Liver (tissue), 10 donors: ENCODE results near the gene LRCOL1. TPM values are rescaled to one million over a fixed set of nuclear protein-coding genes. Genes with fewer than 3 reads are reported as not detected.

Experiments used
- DNase-seq: peaks from one replicate; pipeline ENCODE4 v3.0.0-alpha.2; 2017; ENCODE audit warnings: low spot score
- H3K27ac ChIP-seq, 2 donors: one replicate each; pipeline ENCODE4 v1.7.0; 2013; ENCODE audit warnings: inconsistent platforms in 2 of 2, low read length in 2 of 2, control low read depth in 1 of 2, low read depth in 1 of 2, mild to moderate bottlenecking in 1 of 2
- H3K27me3 ChIP-seq, 4 donors: one replicate each; pipeline versions ENCODE4 v1.6.1 to v1.7.0; 2013; ENCODE audit warnings: low read length in 3 of 4, inconsistent platforms in 1 of 4, mild to moderate bottlenecking in 1 of 4, moderate library complexity in 1 of 4; ENCODE audit not compliant: control insufficient read depth in 4 of 4, insufficient read depth in 4 of 4
- H3K36me3 ChIP-seq, 4 donors: one replicate each; pipeline versions ENCODE4 v1.6.1 to v1.7.0; 2013; ENCODE audit warnings: low read length in 3 of 4, mild to moderate bottlenecking in 3 of 4, low read depth in 1 of 4, moderate library complexity in 1 of 4; ENCODE audit not compliant: control insufficient read depth in 4 of 4, insufficient read depth in 3 of 4
- H3K4me1 ChIP-seq, 4 donors: one replicate each; pipeline versions ENCODE4 v1.6.1 to v1.7.0; 2013; ENCODE audit warnings: low read length in 3 of 4, mild to moderate bottlenecking in 3 of 4, moderate library complexity in 1 of 4; ENCODE audit not compliant: control insufficient read depth in 4 of 4, insufficient read depth in 4 of 4
- H3K4me3 ChIP-seq, 3 donors: one replicate each; pipeline versions ENCODE4 v1.6.1 to v1.7.0; 2013; ENCODE audit warnings: low read length in 3 of 3, control low read depth in 1 of 3, low read depth in 1 of 3, mild to moderate bottlenecking in 1 of 3
- H3K9ac ChIP-seq, 2 donors: one replicate each; pipeline ENCODE4 v1.7.0; 2013; ENCODE audit warnings: low read length in 2 of 2, mild to moderate bottlenecking in 2 of 2, moderate library complexity in 2 of 2, control low read depth in 1 of 2, low read depth in 1 of 2
- H3K9me3 ChIP-seq, 4 donors: one replicate each; pipeline versions ENCODE4 v1.6.1 to v1.7.0; 2013; ENCODE audit warnings: low read length in 3 of 4; ENCODE audit not compliant: control insufficient read depth in 4 of 4
- CTCF ChIP-seq: fragments of 150-350 bp; IDR thresholded peaks from 2 replicates; pipeline ENCODE4 v1.5.1; 2017; ENCODE audit warnings: improper control_type of control experiment, low read depth, low read length; ENCODE audit not compliant: missing input control
- EGR1 ChIP-seq, 2 donors: IDR thresholded peaks; 2 replicates each; pipeline ENCODE4 v1.6.1; 2016 to 2018; ENCODE audit warnings: antibody characterized with exemption in 2 of 2, low read depth in 2 of 2
- FOXA1 ChIP-seq: IDR thresholded peaks from 2 replicates; pipeline ENCODE4 v1.6.1; 2016; ENCODE audit warnings: antibody characterized with exemption
- FOXA2 ChIP-seq: IDR thresholded peaks from 2 replicates; pipeline ENCODE4 v1.6.1; 2016; ENCODE audit warnings: antibody characterized with exemption
- GABPA ChIP-seq, 2 donors: IDR thresholded peaks in 1 of 2; conservative IDR thresholded peaks in 1 of 2; 2 replicates each; pipeline ENCODE4 v1.6.1; 2016; ENCODE audit warnings: antibody characterized with exemption in 2 of 2, mild to moderate bottlenecking in 1 of 2, moderate library complexity in 1 of 2
- HNF4A ChIP-seq, 2 donors: conservative IDR thresholded peaks; 2 replicates each; pipeline ENCODE4 v1.6.1; 2016; ENCODE audit warnings: antibody characterized with exemption in 2 of 2, mild to moderate bottlenecking in 2 of 2
- HNF4G ChIP-seq: IDR thresholded peaks from 2 replicates; pipeline ENCODE4 v1.6.1; 2016; ENCODE audit warnings: antibody characterized with exemption
- JUND ChIP-seq, 2 donors: IDR thresholded peaks; 2 replicates each; pipeline ENCODE4 v1.6.1; 2016; ENCODE audit warnings: antibody characterized with exemption in 2 of 2
- MAX ChIP-seq: IDR thresholded peaks from 2 replicates; pipeline ENCODE4 v1.6.1; 2016; ENCODE audit warnings: antibody characterized with exemption
- NR2F2 ChIP-seq: IDR thresholded peaks from 2 replicates; pipeline ENCODE4 v1.6.1; 2016; ENCODE audit warnings: antibody characterized with exemption
- RAD21 ChIP-seq, 2 donors: IDR thresholded peaks; 2 replicates each; pipeline ENCODE4 v1.6.1; 2016; ENCODE audit warnings: antibody characterized with exemption in 2 of 2, mild to moderate bottlenecking in 2 of 2
- REST ChIP-seq: IDR thresholded peaks from 2 replicates; pipeline ENCODE4 v1.6.1; 2016; ENCODE audit warnings: antibody characterized with exemption, mild to moderate bottlenecking
- TAF1 ChIP-seq: conservative IDR thresholded peaks from 2 replicates; pipeline ENCODE4 v1.6.1; 2016; ENCODE audit warnings: antibody characterized with exemption, mild to moderate bottlenecking
- YY1 ChIP-seq: IDR thresholded peaks from 2 replicates; pipeline ENCODE4 v1.6.1; 2016; ENCODE audit warnings: antibody characterized with exemption, mild to moderate bottlenecking
- ZBTB33 ChIP-seq: IDR thresholded peaks from 2 replicates; pipeline ENCODE4 v1.6.1; 2016; ENCODE audit warnings: antibody characterized with exemption
- WGBS: extraction: QIAGEN DNeasy Blood & Tissue Kit; methylation state at CpG from one replicate; pipeline ENCODE4 v1.1.7; 2013; 5-methylcytosine and 5-hydroxymethylcytosine counted together
- polyA plus RNA-seq, 2 donors: library from polyadenylated mRNA; stranded (reverse) in 1 of 2; unstranded in 1 of 2; fragments of 200-250 nt in 1 of 2; fragments of >200 nt in 1 of 2; fragmentation: Nextera tagmentation in 1 of 2; extraction: Ambion mirVana in 1 of 2; gene quantifications; one replicate each; pipeline versions ENCODE4 v1.2.1 to v1.2.3, GENCODE V29; 2013 to 2015
- small RNA-seq: library from RNA; depleted of rRNA; stranded (forward); fragments of <200 nt; gene quantifications from one replicate; pipeline ENCODE3, GENCODE V24; 2014
- total RNA-seq, 2 donors: library from RNA; depleted of rRNA; stranded (reverse); fragments of >200 nt; gene quantifications; one replicate each; pipeline ENCODE4 v1.2.3, GENCODE V29; 2014
- donor health status: healthy.
- donor health status: healthy.
- donor health status: healthy.
- donor health status: healthy.
- donor health status: healthy.

Gene LRCOL1
- total and polyA plus RNA-seq, 4 donors, result 2.6 to 40.7 (median 5.9) TPM; not detected in 1

- Histone ChIP-seq H3K36me3 (peaks cover 0 to 3% (median 1%) of the 10 kb centered on the region in 4 donors), H3K9ac (no peak overlapping the region), H3K27me3 (no peaks in the 10 kb centered on the region), H3K4me3 (no peak overlapping the region), H3K9me3 (no peaks in the 10 kb centered on the region), H3K4me1 (peaks cover 4 to 10% (median 6%) of the 10 kb centered on the region in 4 donors), H3K27ac (no peak overlapping the region)
- no peak for DNase-seq
- no peak for TF ChIP-seq JUND (IDR thresholded peaks at IDR 0.05)
- TF ChIP-seq YY1, result no peak
- no peak for TF ChIP-seq ZBTB33
- TF ChIP-seq REST, result no peak
- TF ChIP-seq FOXA2, result no peak
- no peak for TF ChIP-seq EGR1 (IDR thresholded peaks at IDR 0.05; ENCODE audit: low read depth in 2 of 2)
- no peak for TF ChIP-seq HNF4A (conservative IDR thresholded peaks at IDR 0.05)
- peak in 1 of 2 donors; percentile 39 for TF ChIP-seq RAD21 (IDR thresholded peaks at IDR 0.05)
- TF ChIP-seq MAX, result no peak
- TF ChIP-seq NR2F2, result no peak
- TF ChIP-seq HNF4G, result no peak
- no peak for TF ChIP-seq GABPA (IDR thresholded peaks at IDR 0.05 in 1 of 2, conservative IDR thresholded peaks at IDR 0.05 in 1 of 2)
- TF ChIP-seq CTCF, result peak; percentile 24
- TF ChIP-seq FOXA1, result no peak
- TF ChIP-seq TAF1, result no peak
- WGBS, result 96% methylated on average over 53 of the region's 53 CpGs
These were observed 55.3 kb downstream of the LRCOL1 start for GRCh38 chr12:132554845-132555630.

Small RNAs within 50 kb of the gene (small RNA-seq; reads per million reads assigned to genes)
- not detected for gene MIR6763

Other genes with a start within 250 kb of the LRCOL1 start
- gene FBRSL1, start 120.4 kb downstream of the LRCOL1 start, total RNA-seq, result 1 to 10 TPM; 4.4 to 6.8 TPM
- gene FBRSL1, start 120.4 kb downstream of the LRCOL1 start, polyA plus RNA-seq, result 10 to 100 TPM in 1 of 2 donors, 1 to 10 TPM in 1; 2.5 to 35.5 TPM
- not detected for gene P2RX2, start 8.2 kb upstream of the LRCOL1 start, total RNA-seq
- gene P2RX2, start 8.2 kb upstream of the LRCOL1 start, polyA plus RNA-seq, result not detected
- 10 to 100 TPM; 31.0 to 39.2 TPM for gene POLE, start 76.8 kb upstream of the LRCOL1 start, total RNA-seq
- 1 to 10 TPM; 7.6 to 8.4 TPM for gene POLE, start 76.8 kb upstream of the LRCOL1 start, polyA plus RNA-seq
- gene PXMP2, start 77.0 kb upstream of the LRCOL1 start, total RNA-seq, result 100 to 1,000 TPM in 1 of 2 donors, 10 to 100 TPM in 1; 43.8 to 117 TPM
- gene PXMP2, start 77.0 kb upstream of the LRCOL1 start, polyA plus RNA-seq, result 100 to 1,000 TPM; 153 to 259 TPM
- 10 to 100 TPM; 19.0 to 34.0 TPM for gene PGAM5, start 100.3 kb upstream of the LRCOL1 start, total RNA-seq
- gene PGAM5, start 100.3 kb upstream of the LRCOL1 start, polyA plus RNA-seq, result 10 to 100 TPM in 1 of 2 donors, 1 to 10 TPM in 1; 6.3 to 25.4 TPM
- 10 to 100 TPM; 19.8 to 24.1 TPM for gene ANKLE2, start 151.2 kb upstream of the LRCOL1 start, total RNA-seq
- gene ANKLE2, start 151.2 kb upstream of the LRCOL1 start, polyA plus RNA-seq, result 10 to 100 TPM in 1 of 2 donors, 1 to 10 TPM in 1; 8.4 to 11.1 TPM
- gene GOLGA3, start 218.3 kb upstream of the LRCOL1 start, total RNA-seq, result 10 to 100 TPM; 21.5 to 43.0 TPM
- 10 to 100 TPM in 1 of 2 donors, 1 to 10 TPM in 1; 5.0 to 10.0 TPM for gene GOLGA3, start 218.3 kb upstream of the LRCOL1 start, polyA plus RNA-seq